Memory B cell (primary cell): ENCODE results near the gene SLC25A38.
"Not testable (repeated sequence)": the region's sequence is repeated elsewhere in the genome, so short reads cannot be mapped to it uniquely, and the experiment has no call there.

ENCODE experiments used
- ATAC-seq: fragments of 150-1000 bp; cut with Tn5 transposase; 2 replicates; pipeline ENCODE4 v1.10.0; 2021; ENCODE audit warnings: low read depth, mild to moderate bottlenecking, moderate library complexity
- DNase-seq, 2 donors: peaks; one replicate each; pipeline ENCODE4 v3.0.0; 2022; ENCODE audit warnings: low spot score in 2 of 2
- H3K27ac Mint-ChIP-seq: one replicate; pipeline ENCODE4 v1.8.0; 2022; ENCODE audit warnings: mild to moderate bottlenecking, moderate library complexity, mixed read lengths
- H3K27me3 Mint-ChIP-seq: one replicate; pipeline ENCODE4 v1.8.0; 2022; ENCODE audit warnings: mixed read lengths
- H3K36me3 Mint-ChIP-seq: one replicate; pipeline ENCODE4 v1.8.0; 2022; ENCODE audit warnings: mild to moderate bottlenecking, mixed read lengths
- H3K4me1 Mint-ChIP-seq: one replicate; pipeline ENCODE4 v1.8.0; 2022; ENCODE audit warnings: mixed read lengths
- H3K4me3 Mint-ChIP-seq: one replicate; pipeline ENCODE4 v1.8.0; 2022; ENCODE audit warnings: mild to moderate bottlenecking, moderate library complexity, mixed read lengths
- H3K9me3 Mint-ChIP-seq: one replicate; pipeline ENCODE4 v1.8.0; 2022; ENCODE audit warnings: mixed read lengths

SLC25A38 gene

DNA sequence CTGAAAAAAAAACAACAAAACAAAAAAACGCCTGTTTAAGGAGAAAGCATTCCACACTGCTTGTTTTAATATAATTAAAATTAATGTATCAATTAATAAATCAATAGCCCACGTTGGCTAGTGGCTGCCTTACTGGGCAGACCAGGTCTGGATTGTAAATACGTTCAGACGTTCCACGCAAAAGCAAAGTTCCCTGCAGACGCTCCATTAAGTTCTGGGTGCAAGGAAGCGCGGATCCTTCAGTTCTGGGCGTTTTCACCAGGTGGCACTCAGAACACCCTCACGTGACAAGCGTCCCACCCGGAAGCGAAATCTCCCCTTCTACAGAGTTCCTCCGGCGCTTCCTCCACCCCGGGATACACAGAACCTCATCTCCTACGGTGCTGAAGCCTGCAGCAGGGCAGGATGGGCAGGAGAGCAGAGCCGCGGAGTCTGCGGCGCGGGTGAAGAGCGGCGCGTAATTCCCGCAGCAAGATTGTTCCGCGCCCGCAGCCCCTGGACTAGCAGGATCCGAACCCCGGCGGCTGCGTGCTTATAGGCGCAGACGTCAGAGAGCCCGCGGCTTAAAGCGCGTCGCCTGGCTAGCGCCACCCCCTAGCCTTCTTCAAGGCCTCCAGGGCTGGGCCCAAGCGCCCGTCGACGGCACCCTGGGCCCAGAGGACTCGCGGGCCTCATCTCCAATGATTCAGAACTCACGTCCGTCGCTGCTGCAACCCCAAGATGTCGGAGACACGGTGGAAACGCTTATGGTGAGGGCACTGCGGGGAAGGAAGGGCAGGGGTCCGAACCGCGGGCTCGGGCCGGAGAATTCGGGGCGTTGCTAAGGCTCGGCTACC is at the start of gene SLC25A38:
TSS of gene SLC25A38 (plus strand) at position 326 of the 836 bp plus-strand sequence. CDS start at position 681, 355 bp downstream.
- no peaks in the 10 kb centered on the region for H3K9me3 Mint-ChIP-seq
- H3K27me3 Mint-ChIP-seq = no peaks in the 10 kb centered on the region
- H3K27ac Mint-ChIP-seq = peak within 1 kb of the TSS; percentile 97
- peaks cover 7% of the 10 kb centered on the region for H3K36me3 Mint-ChIP-seq
- DNase-seq (peak; percentile 71 to 77), ATAC-seq (peak; percentile 73)
- H3K4me3 Mint-ChIP-seq = peak within 1 kb of the TSS; percentile 98
- peaks cover 27% of the 10 kb centered on the region for H3K4me1 Mint-ChIP-seq

DNA sequence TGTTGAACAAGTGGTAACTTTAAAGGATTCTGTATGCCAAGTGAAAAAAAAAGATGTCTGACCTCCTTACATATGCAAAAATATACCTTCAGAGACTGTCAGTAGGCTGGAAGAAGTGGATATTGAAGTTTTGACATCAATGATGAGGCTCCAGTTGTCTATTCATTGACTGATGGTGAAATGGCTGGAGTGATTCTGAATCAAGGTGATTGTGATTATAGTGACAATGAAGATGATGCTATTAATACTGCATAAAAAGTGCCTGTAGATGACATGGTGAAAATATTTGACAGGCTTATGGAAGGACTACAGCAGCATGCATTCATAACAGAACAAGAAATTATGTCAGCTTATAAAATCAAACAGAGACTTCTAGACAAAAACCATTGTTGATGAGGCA is 49.6 kb upstream of the SLC25A38 start:
- Mint-ChIP-seq H3K4me1 (no peaks in the 10 kb centered on the region), H3K9me3 (no peaks in the 10 kb centered on the region), H3K36me3 (no peaks in the 10 kb centered on the region), H3K4me3 (no peak overlapping the region), H3K27ac (no peak overlapping the region), H3K27me3 (peaks cover 7% of the 10 kb centered on the region)
- no peak for ATAC-seq
- no peak for DNase-seq

DNA sequence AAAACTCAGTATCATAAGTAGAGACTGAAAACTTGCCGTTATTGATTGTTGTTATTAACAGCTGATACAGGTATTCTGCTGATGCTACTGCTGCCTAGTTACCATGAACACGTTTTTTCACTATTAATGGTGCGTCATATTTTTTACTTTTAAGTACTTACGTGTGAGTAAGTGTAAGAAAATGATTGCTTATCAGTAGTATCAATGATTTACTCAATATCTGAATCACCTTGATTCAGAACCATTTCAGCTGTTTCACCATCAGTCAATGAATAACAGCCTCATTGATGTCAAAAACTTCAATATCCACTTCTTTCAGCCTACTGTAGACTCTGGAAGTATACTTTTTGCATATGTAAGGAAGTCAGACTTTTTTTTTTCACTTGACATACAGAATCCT is 49.0 kb upstream of the SLC25A38 start:
- no peak overlapping the region for H3K27ac Mint-ChIP-seq
- ATAC-seq (no peak), DNase-seq (no peak)
- H3K4me3 Mint-ChIP-seq = no peak overlapping the region
- H3K36me3 Mint-ChIP-seq = no peaks in the 10 kb centered on the region
- no peaks in the 10 kb centered on the region for H3K9me3 Mint-ChIP-seq
- no peaks in the 10 kb centered on the region for H3K4me1 Mint-ChIP-seq
- H3K27me3 Mint-ChIP-seq = peaks cover 7% of the 10 kb centered on the region

- no peaks in the 10 kb centered on the region for H3K4me1 Mint-ChIP-seq
- no peak overlapping the region for H3K4me3 Mint-ChIP-seq
- H3K27me3 Mint-ChIP-seq = peaks cover 7% of the 10 kb centered on the region
- DNase-seq (no peak), ATAC-seq (no peak)
- no peaks in the 10 kb centered on the region for H3K9me3 Mint-ChIP-seq
- H3K27ac Mint-ChIP-seq = no peak overlapping the region
- no peaks in the 10 kb centered on the region for H3K36me3 Mint-ChIP-seq
Observed at GRCh38 chr3:39338201-39338600, 45.0 kb upstream of the SLC25A38 start.

DNA sequence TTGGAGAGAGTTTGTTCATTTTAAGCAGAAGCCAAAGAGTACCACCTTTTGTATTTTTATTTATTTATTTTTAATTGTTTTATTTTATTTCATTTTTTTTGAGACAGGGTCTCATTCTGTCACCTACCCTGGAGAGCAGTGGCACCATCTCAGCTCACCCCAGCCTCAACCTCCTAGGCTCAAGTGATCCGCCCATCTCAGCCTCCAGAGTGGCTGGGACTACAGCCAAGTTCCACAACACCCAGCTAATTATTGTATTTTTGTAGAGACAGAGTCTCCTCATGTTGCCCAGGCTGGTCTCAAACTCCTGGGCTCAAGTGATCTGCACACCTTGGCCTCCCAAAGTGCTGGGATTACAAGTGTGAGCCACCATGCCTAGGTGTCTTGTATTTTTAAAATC is 44.1 kb upstream of the SLC25A38 start:
- DNase-seq (no peak), ATAC-seq (no peak)
- H3K36me3 Mint-ChIP-seq = no peaks in the 10 kb centered on the region
- peaks cover 7% of the 10 kb centered on the region for H3K27me3 Mint-ChIP-seq
- H3K9me3 Mint-ChIP-seq = no peaks in the 10 kb centered on the region
- H3K4me3 Mint-ChIP-seq = no peak overlapping the region
- no peak overlapping the region for H3K27ac Mint-ChIP-seq
- H3K4me1 Mint-ChIP-seq = no peaks in the 10 kb centered on the region

GRCh38 chr3:39343076-39343717 is 40.0 kb upstream of the SLC25A38 start:
- H3K4me3 Mint-ChIP-seq = no peak overlapping the region
- H3K27ac Mint-ChIP-seq = no peak overlapping the region
- H3K36me3 Mint-ChIP-seq = no peaks in the 10 kb centered on the region
- H3K4me1 Mint-ChIP-seq = no peaks in the 10 kb centered on the region
- DNase-seq = no peak
- H3K27me3 Mint-ChIP-seq = no peaks in the 10 kb centered on the region
- H3K9me3 Mint-ChIP-seq = no peaks in the 10 kb centered on the region
- ATAC-seq = no peak

- ATAC-seq (no peak), DNase-seq (no peak)
- Mint-ChIP-seq H3K4me3 (no peak overlapping the region), H3K9me3 (no peaks in the 10 kb centered on the region), H3K36me3 (no peaks in the 10 kb centered on the region), H3K4me1 (no peaks in the 10 kb centered on the region), H3K27ac (no peak overlapping the region), H3K27me3 (no peaks in the 10 kb centered on the region)
Observed at GRCh38 chr3:39343760-39344159, 39.4 kb upstream of the SLC25A38 start.

DNA sequence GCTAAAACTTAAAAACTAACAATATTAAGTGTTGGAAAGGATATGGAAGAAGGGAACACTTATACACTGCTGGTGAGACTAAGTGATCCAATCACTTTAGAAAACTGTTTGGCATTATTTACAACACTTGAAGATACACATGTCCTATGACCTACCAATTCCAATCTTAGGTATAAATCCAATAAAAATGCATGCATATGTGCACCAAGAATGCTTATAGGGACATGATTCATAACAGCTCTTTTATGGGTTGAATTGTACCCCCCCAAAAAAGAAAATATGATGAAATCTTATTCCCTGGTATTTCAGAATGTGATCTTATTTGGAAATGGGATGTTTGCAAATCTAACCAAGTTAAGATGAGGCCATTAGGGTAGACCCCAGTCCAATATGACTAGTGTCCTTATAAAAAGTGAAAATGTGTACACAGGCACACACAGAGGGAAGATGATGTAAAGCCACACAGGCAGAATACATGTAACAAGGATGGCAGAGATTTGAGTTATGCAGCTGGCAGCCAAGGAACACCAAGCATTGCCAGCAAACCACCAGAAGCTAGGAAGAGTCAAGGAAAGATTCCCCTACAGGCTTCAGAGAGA is 38.3 kb upstream of the SLC25A38 start:
- Mint-ChIP-seq H3K27me3 (no peaks in the 10 kb centered on the region), H3K4me1 (no peaks in the 10 kb centered on the region)

GRCh38 chr3:39346785-39347585 is 36.2 kb upstream of the SLC25A38 start:
- DNase-seq = no peak

More for the DNA sequence above, 38.3 kb upstream of the SLC25A38 start:
- no peaks in the 10 kb centered on the region for H3K36me3 Mint-ChIP-seq
- no peak overlapping the region for H3K27ac Mint-ChIP-seq
- H3K9me3 Mint-ChIP-seq = no peaks in the 10 kb centered on the region
- no peak overlapping the region for H3K4me3 Mint-ChIP-seq
- ATAC-seq (no peak), DNase-seq (no peak)

DNA sequence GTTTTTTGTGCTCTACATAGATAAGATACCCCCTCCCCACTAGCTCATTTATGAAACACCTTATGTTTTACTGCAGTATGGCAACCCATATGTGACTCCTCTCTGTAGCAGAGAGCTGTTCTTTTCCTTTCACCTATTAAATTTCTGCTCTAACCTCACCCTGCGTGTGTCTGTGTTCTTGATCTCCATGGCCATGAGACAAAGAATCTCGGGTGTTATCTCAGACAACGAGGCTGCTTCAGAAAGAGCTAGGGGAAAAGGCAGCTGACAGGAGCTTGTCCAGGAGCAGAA is 35.6 kb upstream of the SLC25A38 start:
- Mint-ChIP-seq H3K9me3 (no peaks in the 10 kb centered on the region), H3K4me3 (no peak overlapping the region), H3K4me1 (no peaks in the 10 kb centered on the region), H3K36me3 (no peaks in the 10 kb centered on the region), H3K27ac (no peak overlapping the region), H3K27me3 (no peaks in the 10 kb centered on the region)
- DNase-seq (no peak), ATAC-seq (no peak)

More at GRCh38 chr3:39346785-39347585, 36.2 kb upstream of the SLC25A38 start:
- no peaks in the 10 kb centered on the region for H3K4me1 Mint-ChIP-seq
- no peak overlapping the region for H3K4me3 Mint-ChIP-seq
- no peaks in the 10 kb centered on the region for H3K36me3 Mint-ChIP-seq
- H3K27me3 Mint-ChIP-seq = no peaks in the 10 kb centered on the region
- no peak overlapping the region for H3K27ac Mint-ChIP-seq
- no peaks in the 10 kb centered on the region for H3K9me3 Mint-ChIP-seq
- no peak for ATAC-seq

DNA sequence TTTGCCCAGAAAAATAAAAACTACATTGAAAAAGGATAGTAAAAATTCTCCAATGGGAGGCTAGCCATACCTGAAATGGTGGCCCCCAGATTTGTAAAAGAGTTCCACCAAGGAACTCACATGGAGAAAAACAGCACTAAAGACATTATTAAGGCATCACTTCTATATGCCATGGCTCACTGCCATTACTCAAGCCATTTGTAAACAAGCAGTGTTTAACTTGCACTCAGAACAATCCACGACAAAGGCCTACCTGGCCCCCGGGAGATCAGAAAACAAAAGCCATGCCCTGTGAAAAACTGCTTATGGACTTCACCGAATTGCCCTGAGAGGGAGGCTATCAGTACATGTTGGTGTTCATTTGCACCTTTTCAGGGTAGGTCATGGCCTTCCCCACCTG is 34.1 kb upstream of the SLC25A38 start:
- Mint-ChIP-seq H3K4me3 (no peak overlapping the region), H3K36me3 (no peaks in the 10 kb centered on the region), H3K27me3 (no peaks in the 10 kb centered on the region), H3K4me1 (no peaks in the 10 kb centered on the region), H3K9me3 (no peaks in the 10 kb centered on the region), H3K27ac (no peak overlapping the region)
- no peak for ATAC-seq
- no peak for DNase-seq

DNA sequence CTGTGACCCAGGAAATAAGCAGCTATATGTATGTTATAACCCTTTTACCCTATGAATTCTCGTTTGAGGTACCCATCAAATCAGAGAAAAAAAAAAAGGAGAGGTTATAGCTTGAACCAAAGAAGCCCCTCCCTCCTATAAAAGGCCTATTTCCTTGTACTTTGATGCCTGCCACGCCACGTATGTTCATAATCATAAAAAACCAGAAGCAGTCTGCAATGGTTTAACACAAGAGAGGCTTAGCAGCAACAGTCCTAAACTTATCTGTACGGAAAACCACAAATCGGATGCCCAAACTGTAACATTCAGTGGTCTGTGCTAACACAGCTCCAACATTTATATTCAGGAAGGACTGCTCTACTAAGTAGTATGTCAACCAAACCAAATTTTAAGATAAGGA is 32.5 kb upstream of the SLC25A38 start:
- no peak for ATAC-seq
- Mint-ChIP-seq H3K4me1 (no peaks in the 10 kb centered on the region), H3K36me3 (no peaks in the 10 kb centered on the region), H3K27ac (no peak overlapping the region), H3K9me3 (no peaks in the 10 kb centered on the region), H3K27me3 (no peaks in the 10 kb centered on the region), H3K4me3 (no peak overlapping the region)
- no peak for DNase-seq

GRCh38 chr3:39351134-39351533 is 32.0 kb upstream of the SLC25A38 start:
- not testable (repeated sequence) for H3K4me1 Mint-ChIP-seq, H3K36me3 Mint-ChIP-seq, H3K27me3 Mint-ChIP-seq, H3K4me3 Mint-ChIP-seq, H3K27ac Mint-ChIP-seq, H3K9me3 Mint-ChIP-seq, ATAC-seq, DNase-seq
